NCI-H1105 treated with DMSO at 0.1 percent for 48 hours (cell line): ENCODE results near the gene CYP4A22.
"Not testable (repeated sequence)": the region's sequence is repeated elsewhere in the genome, so short reads cannot be mapped to it uniquely, and the experiment has no call there.

Experiments
- DNase-seq: peaks from one replicate; lab custom pipeline; 2025; lab: John Stamatoyannopoulos, UW

Gene CYP4A22

DNA sequence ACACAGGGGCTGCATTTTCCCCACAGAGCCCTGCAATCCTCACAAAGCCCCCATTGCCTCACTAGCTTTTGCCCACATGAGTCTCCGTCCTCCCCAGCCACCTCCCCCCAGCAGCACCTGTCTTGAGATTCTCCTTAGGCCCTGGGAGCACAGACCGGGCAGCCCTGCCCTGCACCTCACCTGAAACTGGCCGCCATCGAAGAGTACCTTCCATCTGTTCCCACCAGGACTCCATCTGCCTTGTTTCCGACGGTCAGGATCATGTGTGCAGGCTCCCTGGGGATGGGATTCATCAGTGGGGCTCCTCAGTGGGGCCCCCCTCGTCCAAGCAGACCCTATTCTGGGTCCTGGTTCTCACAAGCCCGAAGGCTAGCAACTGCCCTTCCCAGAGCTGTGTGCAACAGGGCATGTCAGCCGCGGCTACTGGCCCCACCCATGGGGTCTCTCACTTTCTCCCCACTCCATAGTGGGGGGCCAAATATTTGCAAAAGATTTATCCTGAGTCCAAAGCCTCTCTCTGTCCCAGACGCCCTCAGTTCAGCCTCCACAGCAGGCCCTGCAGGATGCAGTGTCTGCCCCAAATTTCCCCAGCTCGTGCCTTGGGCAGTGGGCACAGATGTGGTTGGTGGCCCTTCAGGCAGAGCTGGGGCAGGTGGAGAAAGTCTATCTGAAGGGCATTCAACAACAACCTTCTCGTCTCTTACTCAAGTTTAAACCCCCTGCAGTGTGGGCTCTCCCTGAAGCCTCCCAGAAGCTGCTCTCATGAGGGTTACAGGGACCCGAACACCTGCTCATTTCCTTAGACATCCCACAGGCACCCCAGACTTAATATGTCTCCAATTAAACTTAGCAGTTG, 47.8 kb downstream of the CYP4A22 start:
- no peak for DNase-seq

- no peak for DNase-seq
Measured at GRCh38 chr1:47186267-47187185, 49.3 kb downstream of the CYP4A22 start.

DNA sequence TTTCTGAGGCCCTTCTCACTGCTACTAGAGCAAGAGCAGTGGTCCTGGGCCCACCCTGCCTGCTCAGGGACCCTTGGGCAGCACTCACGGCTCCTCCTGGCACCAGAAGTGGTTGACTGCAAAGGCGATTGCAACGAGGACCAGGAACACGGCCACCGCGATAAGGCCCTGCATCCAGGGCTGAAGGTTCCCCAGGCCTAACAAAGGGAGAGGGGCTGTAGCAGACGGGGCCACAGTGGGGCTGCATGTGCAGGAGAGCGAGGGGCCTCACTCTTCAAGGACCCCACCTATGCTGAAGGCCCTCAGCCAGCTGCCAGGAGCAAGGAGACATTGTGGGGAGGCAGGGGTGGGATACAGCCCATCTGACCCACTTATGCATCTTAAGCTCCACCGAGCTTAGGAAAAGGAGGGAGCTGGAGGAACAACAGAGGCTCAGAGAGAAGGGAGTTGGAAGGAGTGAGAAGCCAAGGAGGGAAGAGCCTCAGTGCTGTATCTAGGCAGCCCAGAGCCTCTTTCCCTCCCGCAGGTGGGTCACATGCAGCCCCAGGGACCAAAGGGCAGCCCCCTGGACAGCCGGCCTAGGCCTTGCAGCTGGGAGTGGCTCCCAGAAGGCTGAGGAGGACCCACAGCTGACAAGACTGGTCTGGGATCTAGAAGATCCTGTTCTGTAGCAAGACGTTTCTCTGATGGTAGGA, 50.1 kb downstream of the CYP4A22 start:
- no peak for DNase-seq

- DNase-seq: no peak
Measured at GRCh38 chr1:47187926-47188250, 50.6 kb downstream of the CYP4A22 start.

DNA sequence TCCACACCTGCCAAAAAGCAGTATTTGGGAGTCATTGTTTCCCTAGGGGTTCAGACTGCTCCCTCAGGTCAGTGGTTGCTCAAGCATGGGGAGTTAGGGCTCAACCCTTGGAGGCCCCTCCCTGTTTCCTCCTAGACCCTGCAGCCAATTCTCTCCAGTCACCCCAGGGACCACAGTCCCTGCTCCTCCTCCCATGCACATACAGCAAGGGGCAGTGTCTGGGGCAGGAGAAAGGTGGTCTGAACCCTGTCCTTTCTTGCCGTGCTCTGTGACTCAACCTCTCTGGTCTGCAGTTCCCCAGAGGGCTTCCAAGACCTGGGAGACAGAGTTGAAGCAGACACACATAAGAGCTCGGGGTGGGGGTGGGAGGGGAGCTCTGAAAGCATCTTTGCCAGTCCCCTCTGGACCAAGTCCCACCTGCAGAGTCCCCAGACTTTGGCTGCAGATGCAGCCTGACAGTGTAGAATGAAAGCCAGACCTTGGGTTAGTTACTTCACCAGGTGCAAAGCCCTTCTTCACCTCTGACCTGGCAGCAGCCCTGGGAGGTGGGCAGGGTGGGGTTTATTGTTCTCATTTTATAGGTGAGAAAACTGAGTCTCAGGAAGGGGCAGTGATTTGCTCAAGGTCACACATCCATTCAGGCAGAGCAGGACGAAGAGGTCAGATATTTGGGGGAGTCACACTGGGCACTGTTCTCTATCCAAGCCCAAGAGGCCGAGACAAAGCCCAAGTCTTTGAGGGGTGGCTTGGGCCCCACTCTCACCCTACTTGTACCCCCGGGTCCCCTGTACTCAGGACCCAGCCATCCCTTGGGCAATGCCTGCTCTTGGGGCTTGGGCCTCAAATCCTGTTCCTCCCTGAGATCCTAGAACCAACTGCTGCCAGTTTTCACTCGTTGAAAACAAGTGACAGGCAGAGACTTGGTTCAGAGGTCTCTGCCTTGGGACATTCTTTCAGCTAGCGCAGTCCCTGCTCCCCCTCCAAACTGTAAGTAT, 51.8 kb downstream of the CYP4A22 start:
- DNase-seq: no peak

DNA sequence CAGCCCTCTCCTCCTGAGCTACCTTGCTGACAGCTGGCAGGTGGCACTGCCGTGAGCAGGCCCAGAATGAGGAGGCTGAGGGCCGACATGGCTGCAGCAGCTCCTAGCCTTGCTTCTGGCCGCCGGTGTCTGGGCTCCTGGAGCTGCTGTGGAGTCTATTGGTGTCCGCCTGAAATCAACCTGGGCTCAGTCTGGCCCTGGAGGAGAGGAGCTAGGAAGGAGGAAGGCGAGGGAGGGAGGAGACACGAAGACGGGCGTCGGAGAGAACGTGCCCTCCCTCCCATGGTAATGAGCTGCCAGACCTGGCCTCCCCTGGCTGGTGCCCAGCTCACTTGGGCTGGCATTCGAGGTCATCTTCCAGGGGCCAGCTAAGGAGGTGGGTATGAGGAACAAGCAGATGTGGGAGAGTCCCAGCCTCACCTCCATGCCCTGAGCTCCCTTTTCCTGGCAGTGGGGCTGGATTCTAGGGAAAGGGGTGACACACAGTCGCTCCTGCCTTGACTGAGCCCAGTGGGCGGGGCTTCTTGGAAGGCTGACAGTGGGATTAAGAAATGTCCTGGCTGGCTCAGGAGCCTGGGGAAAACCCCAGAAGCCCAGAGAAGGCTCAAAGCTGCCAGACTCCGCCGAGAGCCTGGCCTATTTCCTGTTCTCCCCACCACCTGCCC, 52.7 kb downstream of the CYP4A22 start, which contains the start of gene PDZK1IP1:
Gene PDZK1IP1 (minus strand): TSS at position 193 of the 665 bp plus-strand sequence. CDS start 104 bp downstream, at position 89.
- no peak for DNase-seq

DNA sequence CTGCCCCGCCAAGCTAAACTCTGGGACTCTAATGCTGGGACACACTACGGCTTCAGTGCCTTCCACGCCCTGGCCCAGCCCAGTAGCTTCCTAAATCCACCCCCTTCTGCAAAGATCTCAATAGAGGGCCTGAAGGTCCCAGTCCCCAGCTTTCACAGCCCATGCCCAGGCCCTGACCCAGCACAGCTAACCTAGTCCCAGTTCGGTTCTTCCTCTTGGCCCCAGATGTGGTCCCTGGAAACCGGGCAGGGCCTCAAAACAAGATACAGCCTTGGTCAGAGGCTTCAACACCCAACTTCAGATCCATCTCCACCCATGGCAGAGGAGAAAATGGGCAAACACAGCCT, 53.2 kb downstream of the CYP4A22 start:
- DNase-seq: no peak

DNA sequence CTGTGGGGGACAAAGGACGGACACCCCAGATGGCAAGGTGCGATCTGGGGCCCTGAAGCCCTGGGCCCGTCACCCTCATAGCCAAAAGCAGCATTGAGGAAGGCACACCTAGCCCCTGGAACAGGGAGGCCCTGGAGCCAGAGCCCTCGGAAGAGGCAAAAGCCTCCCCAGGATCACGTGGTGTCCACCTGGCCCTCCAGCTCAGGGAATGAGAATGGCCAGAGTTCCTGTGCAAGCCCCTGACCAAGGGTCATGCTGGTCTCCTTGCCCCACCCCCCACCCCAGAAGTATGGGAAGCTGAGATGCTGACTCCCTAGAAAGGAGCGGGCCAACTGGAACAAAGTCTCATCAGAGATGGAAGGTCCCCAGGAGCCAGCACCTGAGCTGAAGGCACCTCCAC, 53.6 kb downstream of the CYP4A22 start:
- no peak for DNase-seq

- DNase-seq: no peak
Measured at GRCh38 chr1:47191940-47192457, 54.8 kb downstream of the CYP4A22 start.

DNA sequence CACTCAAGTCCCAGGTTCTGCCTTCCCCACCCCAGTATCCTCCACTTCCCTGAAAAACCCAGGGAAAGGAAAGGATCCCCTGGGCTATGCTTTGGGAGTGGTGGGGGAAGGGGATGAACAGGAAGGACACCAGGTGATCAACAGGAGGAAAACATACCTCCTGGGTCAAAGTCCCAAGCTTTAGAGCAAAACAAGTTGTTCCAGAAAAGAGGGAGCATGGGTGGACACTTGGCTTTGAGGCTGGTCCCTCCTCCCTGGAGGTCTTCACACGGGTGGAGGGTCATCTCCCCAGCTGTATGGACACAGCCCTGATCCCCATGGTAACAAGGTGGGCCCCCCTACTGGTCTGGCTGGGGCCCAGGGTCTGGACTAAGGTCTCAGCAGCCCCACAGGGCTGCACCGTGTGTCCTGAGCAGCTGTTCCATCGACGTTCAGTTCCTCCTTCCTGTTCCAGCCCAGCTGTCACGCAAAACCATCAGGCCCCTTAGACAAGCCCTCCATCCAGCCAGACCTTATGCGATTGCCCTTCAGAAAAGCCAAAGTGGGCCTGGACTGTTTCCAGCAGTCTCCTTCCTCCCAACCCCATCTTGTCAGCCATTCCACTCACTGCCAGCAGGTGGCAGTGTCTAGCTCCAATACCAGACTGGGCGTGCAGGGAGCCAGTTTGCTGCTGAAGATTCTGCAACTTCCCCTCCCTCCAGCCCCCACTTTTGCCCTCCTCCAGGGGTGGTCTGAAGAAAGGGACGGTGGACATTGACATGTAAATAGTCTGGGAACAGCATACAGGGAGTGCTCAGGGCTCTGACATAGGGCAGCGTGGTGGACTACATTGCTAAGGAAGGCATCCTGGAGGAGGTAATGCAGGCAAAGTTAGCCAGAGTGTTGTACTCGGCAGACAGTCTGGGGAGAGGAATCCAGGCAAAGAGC, 55.5 kb downstream of the CYP4A22 start:
- peak; percentile 79 for DNase-seq

DNA sequence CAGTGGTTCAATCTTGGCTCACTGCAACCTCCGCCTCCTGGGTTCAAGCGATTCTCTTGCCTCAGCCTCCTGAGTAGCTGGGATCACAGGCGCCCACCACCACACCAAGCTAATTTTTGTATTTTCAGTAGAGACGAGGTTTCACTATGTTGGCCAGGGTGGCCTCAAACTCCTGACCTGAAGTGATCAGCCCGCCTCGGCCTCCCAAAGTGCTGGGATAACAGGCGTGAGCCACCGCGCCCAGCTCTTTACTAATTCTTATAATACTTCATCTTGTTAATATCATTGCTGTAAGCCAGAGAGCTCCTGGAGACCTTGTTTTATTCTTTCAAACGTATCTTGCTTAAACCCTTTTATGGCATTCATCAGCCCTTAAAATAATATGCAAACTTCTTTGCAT, 56.3 kb downstream of the CYP4A22 start:
- not testable (repeated sequence) for DNase-seq

- no peak for DNase-seq
Measured at GRCh38 chr1:47194311-47194710, 57.1 kb downstream of the CYP4A22 start.

DNA sequence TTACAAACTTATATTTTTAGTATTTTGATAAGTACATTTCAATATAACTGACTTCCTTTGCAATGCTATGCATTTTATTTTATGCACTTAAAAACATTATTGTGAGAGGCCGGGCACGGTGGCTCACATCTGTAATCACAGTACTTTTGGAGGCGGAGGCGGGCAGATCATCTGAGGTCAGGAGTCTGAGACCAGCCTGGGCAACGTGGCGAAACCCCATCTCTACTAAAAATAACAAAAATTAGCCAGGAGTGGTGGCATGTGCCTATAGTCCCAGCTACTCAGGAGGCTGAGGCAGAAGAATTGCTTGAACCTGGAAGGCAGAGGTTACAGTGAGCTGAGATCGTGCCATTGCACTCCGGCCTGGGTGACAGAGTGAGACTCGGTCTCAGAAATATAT, 58.7 kb downstream of the CYP4A22 start:
- not testable (repeated sequence) for DNase-seq

DNA sequence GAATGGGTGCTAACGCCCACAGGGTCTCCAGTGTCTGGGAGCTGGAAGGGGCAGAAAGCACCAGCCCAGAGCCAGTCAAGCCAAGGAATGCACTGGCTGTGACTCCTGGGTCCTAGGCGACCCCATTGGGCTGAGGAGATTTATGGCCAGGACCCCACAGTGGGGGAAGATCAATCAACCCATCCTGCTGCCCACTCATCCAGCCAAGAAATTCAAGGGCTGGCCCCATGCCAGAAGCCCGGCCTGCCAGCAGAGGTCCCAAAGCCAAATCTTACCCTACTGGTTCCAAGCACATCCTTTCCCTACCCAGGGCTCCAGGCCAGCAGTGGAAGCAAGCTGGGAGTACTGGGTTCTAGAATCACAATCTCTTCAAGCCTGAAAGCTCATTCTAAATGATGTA, 59.4 kb downstream of the CYP4A22 start:
- no peak for DNase-seq

- DNase-seq: no peak
Measured at GRCh38 chr1:47198214-47198613, 61.0 kb downstream of the CYP4A22 start.
